GM21367 (cell line): ENCODE results near the gene GP9.
A peak's percentile ranks its signal among the peaks of the same experiment; 100 is the strongest.

Source experiments
- ATAC-seq: cut with Tn5 transposase; IDR thresholded peaks from one replicate; pipeline ENCODE4 v1.9.1; 2021; ENCODE audit not compliant: unreplicated experiment

GP9 gene

GRCh38 chr3:129060276-129061022 lies at the start of gene GP9:
GP9 (plus strand) TSS chr3:129060779; CDS start chr3:129061740, 961 bp downstream.
- ATAC-seq: no peak

- no peak for ATAC-seq
These were observed 47.1 kb upstream of the GP9 start for GRCh38 chr3:129013491-129013891.

GRCh38 chr3:129014148-129014547 lies 46.4 kb upstream of the GP9 start:
- ATAC-seq: no peak

- no peak for ATAC-seq
These were observed 45.7 kb upstream of the GP9 start for GRCh38 chr3:129014793-129015345.

- no peak for ATAC-seq
These were observed 45.0 kb upstream of the GP9 start for GRCh38 chr3:129015388-129016105.

GRCh38 chr3:129016356-129016719 lies 44.2 kb upstream of the GP9 start:
- no peak for ATAC-seq

GRCh38 chr3:129016720-129017483 lies 43.7 kb upstream of the GP9 start:
- ATAC-seq: no peak

GRCh38 chr3:129017484-129017899 lies 43.1 kb upstream of the GP9 start:
- no peak for ATAC-seq

- no peak for ATAC-seq
These were observed 42.3 kb upstream of the GP9 start for GRCh38 chr3:129018271-129018670.

GRCh38 chr3:129018751-129019150 lies 41.8 kb upstream of the GP9 start:
- no peak for ATAC-seq

GRCh38 chr3:129019266-129019665 lies 41.3 kb upstream of the GP9 start:
- ATAC-seq: no peak

- ATAC-seq: no peak
These were observed 39.9 kb upstream of the GP9 start for GRCh38 chr3:129020691-129021090.

- no peak for ATAC-seq
These were observed 39.4 kb upstream of the GP9 start for GRCh38 chr3:129021140-129021551.

- no peak for ATAC-seq
These were observed 38.2 kb upstream of the GP9 start for GRCh38 chr3:129022114-129023007.

GRCh38 chr3:129023008-129023358 lies 37.6 kb upstream of the GP9 start:
- ATAC-seq: no peak

GRCh38 chr3:129023909-129024308 lies 36.7 kb upstream of the GP9 start:
- no peak for ATAC-seq

GRCh38 chr3:129025108-129025507 lies 35.5 kb upstream of the GP9 start:
- ATAC-seq: no peak

GRCh38 chr3:129025691-129026435 lies 34.7 kb upstream of the GP9 start:
- ATAC-seq: no peak

- peak; percentile 98 for ATAC-seq
These were observed 33.6 kb upstream of the GP9 start for GRCh38 chr3:129026728-129027543.
